Esophagus squamous epithelium (tissue), 4 donors: ENCODE measurements around the gene C5orf15.

ENCODE experiments used
- POLR2A ChIP-seq, 4 donors: fragments of 450-650 bp; IDR thresholded peaks; one replicate each; pipeline ENCODE4 v1.6.1; 2017; ENCODE audit warnings: antibody characterized with exemption in 4 of 4, mild to moderate bottlenecking in 4 of 4, moderate library complexity in 3 of 4
- TF ChIP-seq, protein P1 (sequence below), 6 experiments: fragments of 450-650 bp in 4 of 6; fragments of 200-600 bp in 2 of 6; sonication (generic) in 2 of 6; IDR thresholded peaks; one replicate each; pipeline ENCODE4 v1.5.1; 2016 to 2019; ENCODE audit warnings: antibody characterized with exemption in 6 of 6, mild to moderate bottlenecking in 4 of 6, moderate library complexity in 4 of 6

DNA sequence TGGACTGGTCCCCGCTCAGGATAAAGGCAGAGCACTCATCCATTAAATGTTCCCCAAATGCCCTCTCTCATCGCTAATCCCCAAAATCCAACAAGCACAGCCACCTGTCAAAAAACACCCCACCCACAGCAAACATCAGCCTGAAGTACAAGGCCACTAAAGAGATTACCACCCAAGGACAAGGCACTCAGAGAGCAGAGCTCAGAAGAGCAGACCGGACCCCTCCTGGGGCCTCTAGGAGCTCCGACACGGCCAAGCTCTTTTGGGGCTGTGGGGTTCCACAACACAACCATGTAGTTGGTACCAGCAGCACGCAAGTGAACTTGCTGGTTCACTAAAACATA, 26.5 kb upstream of the C5orf15 start:
- TF ChIP-seq, protein P1, sequence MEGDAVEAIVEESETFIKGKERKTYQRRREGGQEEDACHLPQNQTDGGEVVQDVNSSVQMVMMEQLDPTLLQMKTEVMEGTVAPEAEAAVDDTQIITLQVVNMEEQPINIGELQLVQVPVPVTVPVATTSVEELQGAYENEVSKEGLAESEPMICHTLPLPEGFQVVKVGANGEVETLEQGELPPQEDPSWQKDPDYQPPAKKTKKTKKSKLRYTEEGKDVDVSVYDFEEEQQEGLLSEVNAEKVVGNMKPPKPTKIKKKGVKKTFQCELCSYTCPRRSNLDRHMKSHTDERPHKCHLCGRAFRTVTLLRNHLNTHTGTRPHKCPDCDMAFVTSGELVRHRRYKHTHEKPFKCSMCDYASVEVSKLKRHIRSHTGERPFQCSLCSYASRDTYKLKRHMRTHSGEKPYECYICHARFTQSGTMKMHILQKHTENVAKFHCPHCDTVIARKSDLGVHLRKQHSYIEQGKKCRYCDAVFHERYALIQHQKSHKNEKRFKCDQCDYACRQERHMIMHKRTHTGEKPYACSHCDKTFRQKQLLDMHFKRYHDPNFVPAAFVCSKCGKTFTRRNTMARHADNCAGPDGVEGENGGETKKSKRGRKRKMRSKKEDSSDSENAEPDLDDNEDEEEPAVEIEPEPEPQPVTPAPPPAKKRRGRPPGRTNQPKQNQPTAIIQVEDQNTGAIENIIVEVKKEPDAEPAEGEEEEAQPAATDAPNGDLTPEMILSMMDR (IDR thresholded peaks at IDR 0.05), result no peak
- no peak for TF ChIP-seq POLR2A (IDR thresholded peaks at IDR 0.05)
